Breast epithelium (tissue), 3 donors: Measurements from ENCODE around the gene CFAP97D1.

Experiments used
- CTCF ChIP-seq, 3 donors: fragments of 450-650 bp; IDR thresholded peaks; one replicate each; pipeline ENCODE4 v1.5.1; 2016 to 2017; ENCODE audit warnings: antibody characterized with exemption in 3 of 3, mild to moderate bottlenecking in 3 of 3, moderate library complexity in 3 of 3
- POLR2AphosphoS5 ChIP-seq, 3 donors: sonication (generic); formaldehyde crosslinking; IDR thresholded peaks; one replicate each; pipeline ENCODE4 v1.6.1; 2017; ENCODE audit warnings: antibody characterized with exemption in 3 of 3

DNA sequence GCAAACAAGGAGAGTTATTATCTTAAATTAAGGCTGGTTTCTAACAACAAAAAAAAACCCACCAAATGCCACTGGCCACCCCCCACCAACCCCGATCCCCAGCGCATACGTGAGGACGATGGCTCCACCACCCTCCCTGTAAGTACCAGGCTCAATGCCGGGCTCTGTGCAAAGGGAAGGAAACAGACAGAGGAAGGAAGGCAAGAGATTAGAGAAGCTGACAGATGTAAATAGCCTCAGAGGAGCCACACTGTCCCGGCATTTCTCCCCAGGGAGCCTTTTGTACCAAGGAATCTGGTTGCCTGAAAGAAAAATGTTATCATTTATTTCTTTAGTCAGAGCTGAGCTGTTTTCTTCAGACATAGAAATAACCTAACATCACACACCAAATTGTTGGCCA, 34.7 kb upstream of the CFAP97D1 start:
- TF ChIP-seq CTCF (IDR thresholded peaks at IDR 0.05) = no peak
- TF ChIP-seq POLR2AphosphoS5 (IDR thresholded peaks at IDR 0.05) = no peak
